ENCODE data around the gene OR10A6. TPM values are rescaled to one million over a fixed set of nuclear protein-coding genes. Genes with fewer than 3 reads are reported as not detected.

Gene OR10A6
- total and polyA plus RNA-seq, 2 donors (not counting 1 experiment from before 2014, with no cell fraction given): not detected

DNA sequence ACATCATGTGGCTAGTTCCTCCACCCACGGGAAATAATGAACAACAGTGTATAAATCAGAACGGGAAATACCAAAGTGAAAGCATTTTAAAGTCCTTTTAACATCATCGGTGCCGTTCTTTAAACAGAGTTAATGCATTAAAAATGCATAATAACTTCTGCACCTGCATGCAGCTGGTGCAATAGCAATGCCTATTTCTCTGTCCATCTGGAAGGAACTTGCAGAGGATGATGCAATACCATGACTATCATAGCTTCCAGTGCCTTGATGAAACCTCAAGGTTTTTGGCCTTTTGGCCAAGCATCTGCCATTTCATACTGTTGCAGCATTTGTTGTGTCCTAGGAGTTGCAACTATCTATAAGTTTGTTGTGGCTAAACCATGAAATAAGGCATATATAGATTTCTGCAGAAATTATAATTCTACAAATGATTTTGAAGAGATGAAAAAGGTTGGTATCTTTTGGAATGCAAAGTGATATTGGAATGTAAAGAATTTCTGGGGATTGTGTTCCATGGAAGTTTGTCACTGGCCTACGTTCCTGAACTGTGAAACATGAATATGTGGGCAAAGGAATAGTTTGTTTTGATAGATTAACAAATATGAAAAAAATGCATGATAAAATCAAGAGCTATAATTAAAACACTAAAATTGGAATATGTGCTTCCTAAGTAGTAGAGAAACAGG lies 46.3 kb upstream of the OR10A6 start:
- Mint-ChIP-seq H3K4me1 (no peaks in the 10 kb centered on the region), H3K27ac (no peak overlapping the region), H3K9me3 (ENCODE audit: insufficient read depth) (no peaks in the 10 kb centered on the region), H3K4me3 (no peak overlapping the region), H3K27me3 (peaks cover 3% of the 10 kb centered on the region)
- intact Hi-C loops (cut with micrococcal nuclease): no loop called here
- DNase-seq (no peak), ATAC-seq (ENCODE audit: low read depth) (no peak)
- Histone ChIP-seq H3K9ac (ENCODE audit: low read length) (no peak overlapping the region), H3K4me2 (replicated peaks; ENCODE audit: low read depth, low read length, poor library complexity, severe bottlenecking) (no peak overlapping the region), H3K27ac (ENCODE audit: low read length in 2 of 2) (no peak overlapping the region), H3K4me1 (ENCODE audit: control insufficient read depth in 2 of 2, insufficient read depth in 2 of 2, low read length in 2 of 2) (no peaks in the 10 kb centered on the region), H3K4me3 (ENCODE audit: control extremely low read depth in 1 of 5, extremely low read depth in 1 of 5, insufficient read depth in 1 of 5, low read depth in 2 of 5, low read length in 4 of 5) (no peak overlapping the region), H3K36me3 (replicated peaks in 1 of 2; ENCODE audit: control extremely low read depth in 1 of 2, control insufficient read depth in 1 of 2, extremely low read depth in 1 of 2, insufficient read depth in 2 of 2, low read length in 1 of 2) (no peaks in the 10 kb centered on the region), H4K20me1 (ENCODE audit: control insufficient read depth, insufficient read depth, low read length, poor library complexity, severe bottlenecking) (no peaks in the 10 kb centered on the region), H2AFZ (ENCODE audit: insufficient read depth, low read depth, low read length, poor library complexity, severe bottlenecking) (no peak overlapping the region), H3K79me2 (ENCODE audit: control insufficient read depth, insufficient read depth, low read length) (no peaks in the 10 kb centered on the region), H3K27me3 (replicated peaks in 1 of 4; ENCODE audit: control extremely low read depth in 1 of 4, control insufficient read depth in 3 of 4, insufficient read depth in 4 of 4, low read length in 3 of 4) (peaks cover 0 to 4% (median 0%) of the 10 kb centered on the region in 4 experiments), H3K9me3 (ENCODE audit: control extremely low read depth in 1 of 3, control insufficient read depth in 2 of 3, insufficient read depth in 1 of 3, low read length in 2 of 3) (peaks cover 0 to 2% (median 0%) of the 10 kb centered on the region in 3 donors)
- POLR2A ChIA-PET: interaction anchor here (0.7 kb wide), 1 partner anchor 878 kb away, joined by 5 read pairs; no protein-coding TSS in a partner anchor
- 55% methylated on average over 3 of the region's 5 CpGs for WGBS (ENCODE audit: insufficient coverage)
- CTCF ChIA-PET: interaction anchor here (0.6 to 1.2 kb wide), 2 partner anchors 38 to 1310 kb away, joined by 3 read pairs; no protein-coding TSS in a partner anchor
- TF ChIP-seq, protein P1, sequence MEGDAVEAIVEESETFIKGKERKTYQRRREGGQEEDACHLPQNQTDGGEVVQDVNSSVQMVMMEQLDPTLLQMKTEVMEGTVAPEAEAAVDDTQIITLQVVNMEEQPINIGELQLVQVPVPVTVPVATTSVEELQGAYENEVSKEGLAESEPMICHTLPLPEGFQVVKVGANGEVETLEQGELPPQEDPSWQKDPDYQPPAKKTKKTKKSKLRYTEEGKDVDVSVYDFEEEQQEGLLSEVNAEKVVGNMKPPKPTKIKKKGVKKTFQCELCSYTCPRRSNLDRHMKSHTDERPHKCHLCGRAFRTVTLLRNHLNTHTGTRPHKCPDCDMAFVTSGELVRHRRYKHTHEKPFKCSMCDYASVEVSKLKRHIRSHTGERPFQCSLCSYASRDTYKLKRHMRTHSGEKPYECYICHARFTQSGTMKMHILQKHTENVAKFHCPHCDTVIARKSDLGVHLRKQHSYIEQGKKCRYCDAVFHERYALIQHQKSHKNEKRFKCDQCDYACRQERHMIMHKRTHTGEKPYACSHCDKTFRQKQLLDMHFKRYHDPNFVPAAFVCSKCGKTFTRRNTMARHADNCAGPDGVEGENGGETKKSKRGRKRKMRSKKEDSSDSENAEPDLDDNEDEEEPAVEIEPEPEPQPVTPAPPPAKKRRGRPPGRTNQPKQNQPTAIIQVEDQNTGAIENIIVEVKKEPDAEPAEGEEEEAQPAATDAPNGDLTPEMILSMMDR (IDR thresholded peaks at IDR 0.05): no peak
- TF ChIP-seq EZH2 (IDR thresholded peaks at IDR 0.05; ENCODE audit: borderline replicate concordance, insufficient read depth, low read depth, low read length, poor library complexity, severe bottlenecking): no peak

DNA sequence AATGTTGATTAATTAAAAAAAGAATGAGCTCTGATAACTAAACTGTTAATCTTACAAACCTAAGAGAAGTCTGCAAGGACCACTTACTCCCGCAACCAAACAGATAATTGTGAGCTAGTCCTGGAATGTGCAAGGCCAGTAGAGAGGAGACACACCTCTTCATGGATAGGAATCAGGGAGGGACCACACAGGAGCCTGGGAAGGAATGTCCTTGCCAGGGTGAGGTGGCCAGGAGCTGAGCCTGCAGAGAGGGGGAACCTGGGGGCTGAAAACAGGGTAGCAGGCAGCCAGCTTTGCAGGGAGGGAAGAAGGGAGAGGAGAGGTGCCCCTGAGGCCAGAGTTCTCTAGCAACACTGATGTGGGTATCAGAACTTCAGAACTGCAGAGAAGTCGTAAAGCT lies 43.6 kb upstream of the OR10A6 start:
- Histone ChIP-seq H3K4me2 (replicated peaks; ENCODE audit: low read depth, low read length, poor library complexity, severe bottlenecking) (no peak overlapping the region), H3K9ac (ENCODE audit: low read length) (no peak overlapping the region), H3K36me3 (replicated peaks in 1 of 2; ENCODE audit: control extremely low read depth in 1 of 2, control insufficient read depth in 1 of 2, extremely low read depth in 1 of 2, insufficient read depth in 2 of 2, low read length in 1 of 2) (no peaks in the 10 kb centered on the region), H4K20me1 (ENCODE audit: control insufficient read depth, insufficient read depth, low read length, poor library complexity, severe bottlenecking) (no peaks in the 10 kb centered on the region), H3K9me3 (ENCODE audit: control extremely low read depth in 1 of 3, control insufficient read depth in 2 of 3, insufficient read depth in 1 of 3, low read length in 2 of 3) (peaks cover 0 to 2% (median 0%) of the 10 kb centered on the region in 3 donors), H2AFZ (ENCODE audit: insufficient read depth, low read depth, low read length, poor library complexity, severe bottlenecking) (no peak overlapping the region), H3K27ac (ENCODE audit: low read length in 2 of 2) (no peak overlapping the region), H3K27me3 (replicated peaks in 1 of 4; ENCODE audit: control extremely low read depth in 1 of 4, control insufficient read depth in 3 of 4, insufficient read depth in 4 of 4, low read length in 3 of 4) (peaks cover 0 to 7% (median 6%) of the 10 kb centered on the region in 4 experiments), H3K4me1 (ENCODE audit: control insufficient read depth in 2 of 2, insufficient read depth in 2 of 2, low read length in 2 of 2) (no peaks in the 10 kb centered on the region), H3K79me2 (ENCODE audit: control insufficient read depth, insufficient read depth, low read length) (no peaks in the 10 kb centered on the region), H3K4me3 (ENCODE audit: control extremely low read depth in 1 of 5, extremely low read depth in 1 of 5, insufficient read depth in 1 of 5, low read depth in 2 of 5, low read length in 4 of 5) (no peak overlapping the region)
- intact Hi-C loops (cut with micrococcal nuclease): no loop called here
- Mint-ChIP-seq H3K4me3 (no peak overlapping the region), H3K9me3 (ENCODE audit: insufficient read depth) (no peaks in the 10 kb centered on the region), H3K4me1 (no peaks in the 10 kb centered on the region), H3K27ac (no peak overlapping the region), H3K27me3 (peaks cover 12% of the 10 kb centered on the region)
- TF ChIP-seq EZH2 (IDR thresholded peaks at IDR 0.05; ENCODE audit: borderline replicate concordance, insufficient read depth, low read depth, low read length, poor library complexity, severe bottlenecking): no peak
- TF ChIP-seq, protein P1 (IDR thresholded peaks at IDR 0.05): no peak
- no CpG with 5 or more reads among the region's 2 CpGs for WGBS (ENCODE audit: insufficient coverage)
- no peak for DNase-seq
- POLR2A ChIA-PET: no interaction called here
- CTCF ChIA-PET: interaction anchor here (1.4 to 1.6 kb wide), 2 partner anchors 12 to 32 kb away, joined by 4 to 6 read pairs; partner anchors contain the start of gene EIF3F
- no peak for ATAC-seq (ENCODE audit: low read depth)
